Activated CD4-positive, CD25-positive, alpha-beta regulatory T cell (primary cell): Measurements from ENCODE around the gene FAM170B.

Experiments
- DNase-seq, 4 experiments: peaks; one replicate each; lab custom pipeline; 2025; lab: John Stamatoyannopoulos, UW

The FAM170B gene

DNA sequence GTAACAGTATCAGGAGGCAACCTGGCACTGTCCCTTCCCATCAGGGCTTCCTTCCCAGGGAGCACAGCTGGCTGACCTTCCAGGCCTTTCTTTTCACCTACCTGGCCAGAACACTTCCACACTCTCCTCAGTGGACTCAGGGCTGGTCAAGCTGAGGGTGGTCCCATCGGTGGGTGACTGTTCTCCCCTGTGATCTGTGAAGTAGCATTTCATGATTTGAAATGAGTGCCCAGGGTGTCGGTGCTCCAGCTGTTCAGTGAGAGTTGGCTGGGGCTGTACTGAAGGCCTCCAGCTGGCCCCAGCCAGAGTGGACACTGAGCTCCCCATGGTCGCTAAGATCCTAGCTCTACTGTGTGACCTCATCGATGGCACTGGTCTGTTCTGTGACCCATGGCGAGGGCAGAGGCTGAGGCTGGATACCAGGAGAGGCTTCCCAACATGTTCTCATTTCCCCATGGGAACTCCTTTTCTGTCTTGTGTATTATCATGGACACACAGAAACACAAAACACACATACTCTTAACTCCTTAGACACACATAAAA lies at the start of gene FAM170B:
Gene FAM170B (minus strand): TSS at position 316 of the 543 bp plus-strand sequence. CDS start 103 bp downstream, at position 213.
- DNase-seq = no peak

DNA sequence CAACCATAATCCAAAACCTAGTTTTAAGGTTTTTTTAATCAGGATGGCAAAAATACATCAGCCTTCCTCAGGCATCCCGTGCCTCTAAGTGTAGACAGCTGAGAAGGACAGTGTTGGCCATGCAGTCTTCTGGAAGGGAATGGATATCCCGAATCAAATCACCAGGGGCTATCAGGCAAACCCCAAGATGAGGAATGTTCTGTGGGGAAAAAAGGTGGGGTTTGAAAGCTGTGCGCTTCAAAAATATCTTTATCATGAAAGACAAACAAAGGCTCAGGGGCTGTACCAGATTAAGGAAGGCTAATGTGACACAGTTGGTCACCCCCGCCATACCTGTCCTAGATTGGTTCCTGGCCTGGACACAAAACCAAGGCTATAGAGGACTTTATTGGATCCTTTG lies 49.0 kb upstream of the FAM170B start:
- no peak for DNase-seq

DNA sequence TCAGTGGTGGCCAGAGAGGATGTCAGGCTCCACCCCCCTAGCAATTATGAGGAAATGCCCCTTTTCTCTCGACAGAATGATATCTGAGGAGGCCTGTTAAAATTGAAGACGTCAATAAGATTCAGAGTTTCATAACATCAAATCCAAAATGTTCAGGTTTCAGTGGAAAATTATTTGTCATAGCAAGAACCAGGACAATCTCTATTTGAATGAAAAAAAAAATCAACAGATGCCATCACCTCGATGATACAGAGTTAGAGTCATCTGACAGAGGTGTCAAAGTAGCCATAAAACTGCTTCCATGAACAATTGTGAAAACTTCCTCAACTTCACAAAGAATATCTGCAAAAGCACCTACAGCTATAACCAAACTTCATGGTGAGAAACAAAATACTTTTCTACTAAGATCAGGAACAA lies 46.6 kb upstream of the FAM170B start:
- DNase-seq = no peak

DNA sequence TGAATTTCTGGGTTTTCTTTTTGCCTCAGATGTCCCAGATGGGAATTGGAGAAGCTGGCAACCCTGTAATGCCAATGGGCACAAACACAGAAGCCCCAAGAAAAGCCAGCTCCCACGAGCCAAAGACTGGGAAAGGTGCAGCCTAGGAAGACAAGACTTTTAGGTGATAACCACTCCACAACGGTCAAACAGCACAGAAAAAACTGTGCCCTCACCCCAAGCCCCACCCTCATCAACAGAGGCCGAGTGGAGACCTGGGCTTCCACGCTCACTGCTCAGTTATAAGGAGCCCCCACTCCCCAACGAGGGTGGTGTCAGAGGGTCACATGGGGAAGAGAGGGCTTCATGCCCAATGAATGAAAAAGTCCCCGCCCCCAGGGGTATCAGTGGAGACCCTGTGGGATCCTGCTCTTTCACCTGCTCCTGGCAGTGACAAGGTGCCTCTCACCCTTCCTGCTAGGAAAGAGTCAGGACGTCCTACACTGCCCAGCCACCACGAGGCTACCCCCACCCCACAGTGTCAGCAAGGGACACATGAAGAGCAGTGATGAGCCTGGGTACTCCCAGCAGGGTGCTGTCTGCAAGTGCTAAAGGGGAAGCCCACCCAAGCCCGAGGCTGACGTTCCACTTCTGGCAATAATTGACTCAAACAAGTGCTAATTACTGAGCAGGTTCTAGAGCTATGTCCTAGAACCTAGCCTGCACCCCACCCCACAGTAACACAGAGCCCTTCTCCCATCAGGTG lies 46.0 kb upstream of the FAM170B start:
- DNase-seq = no peak

DNA sequence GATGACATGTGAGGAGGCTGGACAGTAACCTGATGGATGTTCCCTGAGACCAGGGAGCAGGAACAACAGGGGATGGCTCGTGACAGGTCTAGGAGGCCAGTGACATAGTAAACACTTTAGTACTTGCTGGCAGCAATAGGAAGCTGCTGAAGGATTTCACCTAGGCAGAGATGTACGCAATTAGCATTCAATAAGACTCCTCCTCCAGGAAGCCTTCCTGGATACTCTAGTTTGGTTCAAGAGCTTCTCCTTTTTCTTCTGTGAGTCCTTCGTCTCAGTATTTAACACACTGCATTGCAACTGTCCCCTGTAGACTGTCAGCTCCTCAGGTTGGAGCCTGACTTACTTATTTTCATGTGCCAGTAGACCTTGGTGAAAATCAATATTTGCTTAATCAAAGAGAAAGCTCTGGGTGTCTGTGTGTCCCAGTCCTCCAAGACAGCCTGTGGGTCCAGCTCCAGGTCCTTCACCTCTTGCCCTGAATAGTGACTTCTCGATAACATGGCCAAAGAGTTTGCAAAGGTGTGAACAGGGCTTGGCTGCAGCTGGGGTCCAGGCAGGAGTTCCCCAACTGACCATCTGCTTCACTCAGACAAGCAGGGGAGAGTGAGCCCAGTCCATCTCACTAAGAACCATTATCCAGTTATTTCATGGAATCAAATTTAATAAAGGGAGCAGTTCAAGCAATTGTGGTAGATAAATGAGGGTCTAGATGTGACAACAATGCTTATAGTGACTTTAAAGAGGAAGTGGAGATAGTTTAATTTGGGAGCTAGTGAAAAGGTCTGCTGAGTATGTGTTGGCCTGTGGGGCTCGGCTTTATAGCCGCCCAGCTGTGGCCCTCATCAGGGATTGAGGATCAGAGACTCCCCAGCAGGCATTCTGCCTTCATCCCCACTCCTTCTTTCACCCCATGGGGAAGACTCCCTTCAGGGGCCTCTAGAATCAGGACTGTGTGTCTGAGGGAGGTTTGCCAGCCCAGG lies 45.0 kb upstream of the FAM170B start:
- no peak for DNase-seq

DNA sequence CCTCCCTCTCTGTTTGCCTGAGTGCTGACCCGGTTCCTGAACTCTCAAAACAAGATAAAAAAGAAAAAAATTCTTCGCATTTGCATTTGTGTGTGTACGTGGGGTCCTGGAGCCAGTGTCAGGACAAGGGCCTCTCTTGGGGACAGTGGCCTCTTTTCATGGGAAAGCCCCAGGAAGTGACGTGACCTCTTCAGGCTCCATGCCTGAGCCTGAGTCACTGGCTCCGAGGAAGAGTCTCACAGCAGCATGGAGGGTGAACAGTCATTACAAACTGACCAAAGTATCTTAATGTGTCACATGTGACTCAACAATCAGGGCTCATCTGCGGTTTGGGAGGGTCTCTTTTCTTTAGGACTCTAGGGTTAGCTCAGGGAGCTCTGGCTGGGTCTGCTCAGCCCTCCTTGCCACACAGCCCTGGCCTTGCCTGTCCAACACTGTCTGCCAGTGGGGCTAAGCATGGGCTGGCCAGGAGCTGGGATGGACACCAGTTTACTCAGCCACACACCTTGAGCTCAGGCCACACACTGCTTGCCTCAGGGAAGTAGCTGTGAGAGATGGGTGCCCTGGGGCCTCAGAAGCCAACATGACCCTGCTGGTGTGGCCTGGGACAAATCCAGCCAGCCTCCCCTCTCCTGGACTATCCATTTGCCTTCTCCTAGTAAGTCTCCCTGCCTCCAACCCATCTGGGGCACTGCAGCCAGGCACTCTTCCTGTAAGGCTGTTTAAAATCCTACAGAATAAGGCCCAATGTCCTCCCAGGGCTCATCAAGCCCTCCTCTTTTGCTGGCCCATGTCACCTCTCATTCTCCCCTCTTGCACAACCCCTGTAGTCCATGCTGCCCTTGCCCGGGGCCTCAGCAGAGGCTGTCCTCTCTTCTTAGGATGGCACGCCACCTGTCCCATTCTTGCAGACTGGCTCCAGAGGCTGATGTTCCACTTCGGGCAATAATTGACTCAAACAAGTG lies 43.9 kb upstream of the FAM170B start:
- peak in 2 of 4 experiments; percentile 22 to 36 for DNase-seq

DNA sequence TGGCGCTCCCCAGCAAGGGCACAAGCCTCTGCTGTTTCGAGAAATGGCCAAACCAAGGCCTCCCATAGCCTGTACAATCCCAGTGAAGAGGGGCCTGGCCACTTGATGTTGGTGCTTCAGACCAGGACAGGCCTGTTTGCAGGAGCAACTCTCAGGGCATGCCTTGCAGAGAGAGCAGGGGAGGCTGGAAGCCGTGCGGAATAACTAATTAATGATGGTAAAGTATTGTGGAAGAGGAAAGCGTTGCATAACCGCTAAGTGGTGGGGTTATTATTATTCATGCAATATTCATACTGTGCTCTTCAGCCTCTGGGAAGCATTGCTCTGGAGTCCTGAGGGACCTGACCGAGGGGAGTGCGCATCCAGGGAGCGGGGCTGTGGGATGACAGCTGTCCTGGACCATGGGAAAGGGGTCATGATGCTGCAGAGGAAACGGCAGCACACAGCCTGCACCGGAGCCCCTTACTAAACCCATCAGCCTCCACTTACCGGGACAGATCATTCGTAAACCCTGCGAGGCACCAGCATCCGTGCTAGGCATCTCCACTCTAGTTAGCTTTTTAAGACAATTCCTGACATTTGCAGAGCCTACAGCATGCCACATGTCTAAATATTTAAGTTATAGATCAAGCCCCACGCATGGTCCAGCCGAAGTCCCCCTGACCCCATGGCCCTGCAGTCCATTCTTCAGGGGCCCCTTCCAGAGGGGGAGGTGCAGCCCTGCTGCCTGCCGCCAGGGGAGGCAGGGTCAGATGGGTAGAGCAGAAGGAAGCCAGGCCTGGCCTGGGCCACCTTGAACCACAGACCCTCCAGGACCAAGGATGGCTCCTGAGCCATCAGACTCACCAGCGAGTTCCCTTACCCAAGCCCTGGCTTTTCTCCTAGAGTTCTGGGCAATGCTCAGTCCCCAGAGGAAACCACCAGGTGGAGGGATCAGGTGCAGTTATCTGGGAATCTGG lies 42.8 kb upstream of the FAM170B start:
- no peak for DNase-seq

DNA sequence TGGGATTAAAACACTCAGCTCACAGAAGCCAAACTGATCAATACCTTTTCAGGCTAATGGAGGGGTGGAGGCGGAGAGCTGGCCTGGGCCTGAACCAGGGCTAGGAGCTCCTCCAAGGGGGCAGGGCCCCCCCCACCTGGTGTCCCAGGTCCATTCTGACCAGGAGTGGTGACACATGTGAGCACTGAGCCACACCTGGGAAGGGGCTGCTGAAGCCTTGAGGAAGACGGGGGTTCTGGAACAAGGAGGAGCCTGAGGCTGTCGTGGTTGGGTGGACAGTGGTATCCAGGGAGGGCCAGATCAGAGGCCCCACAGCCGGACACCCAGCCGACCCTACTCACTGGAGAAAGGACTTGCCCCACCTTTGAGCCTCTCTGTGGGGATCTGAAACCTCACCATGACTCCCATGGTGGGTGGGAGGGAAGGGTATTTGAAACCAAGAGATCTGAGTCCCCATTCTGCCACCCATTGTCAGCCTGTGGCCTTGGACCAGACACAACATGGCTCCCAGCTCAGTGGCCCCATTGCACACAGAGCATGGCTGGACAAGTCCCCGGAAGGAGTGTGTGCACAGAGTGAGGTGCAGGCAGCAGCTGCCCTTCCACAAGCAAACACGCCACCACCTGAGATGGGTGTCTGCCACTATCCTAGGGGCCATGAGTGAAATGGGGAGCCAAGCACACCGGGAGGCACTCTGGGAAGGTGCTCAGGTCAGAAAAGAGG lies 41.9 kb upstream of the FAM170B start:
- DNase-seq = no peak

DNA sequence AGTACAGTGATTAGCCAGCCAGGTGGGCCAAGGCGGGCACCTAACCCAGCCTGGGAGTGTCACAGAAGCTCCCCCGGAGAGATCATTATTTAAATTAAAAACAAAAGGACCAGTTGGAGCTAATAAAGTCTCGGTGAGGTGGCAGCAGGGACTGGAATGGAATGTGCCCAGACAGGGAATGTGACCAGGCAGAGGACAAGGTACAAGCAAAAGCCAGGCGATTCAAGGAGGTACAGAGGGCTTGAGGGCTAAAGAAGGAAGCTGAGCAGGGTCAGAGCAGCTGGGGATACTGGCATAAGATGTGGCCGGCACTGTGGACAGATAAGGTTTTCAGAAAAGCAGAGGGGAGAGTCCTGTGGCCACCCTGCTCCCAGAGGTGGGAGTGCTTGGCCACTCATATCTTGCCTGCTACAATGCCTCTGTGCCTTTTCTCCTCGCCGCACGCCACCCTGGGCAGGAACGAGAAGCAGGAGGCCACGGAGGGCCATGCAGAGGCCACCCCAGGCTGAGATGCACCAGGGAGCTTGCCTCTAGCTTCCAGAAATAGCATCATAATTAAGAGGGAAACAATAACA lies 41.2 kb upstream of the FAM170B start:
- DNase-seq = no peak

DNA sequence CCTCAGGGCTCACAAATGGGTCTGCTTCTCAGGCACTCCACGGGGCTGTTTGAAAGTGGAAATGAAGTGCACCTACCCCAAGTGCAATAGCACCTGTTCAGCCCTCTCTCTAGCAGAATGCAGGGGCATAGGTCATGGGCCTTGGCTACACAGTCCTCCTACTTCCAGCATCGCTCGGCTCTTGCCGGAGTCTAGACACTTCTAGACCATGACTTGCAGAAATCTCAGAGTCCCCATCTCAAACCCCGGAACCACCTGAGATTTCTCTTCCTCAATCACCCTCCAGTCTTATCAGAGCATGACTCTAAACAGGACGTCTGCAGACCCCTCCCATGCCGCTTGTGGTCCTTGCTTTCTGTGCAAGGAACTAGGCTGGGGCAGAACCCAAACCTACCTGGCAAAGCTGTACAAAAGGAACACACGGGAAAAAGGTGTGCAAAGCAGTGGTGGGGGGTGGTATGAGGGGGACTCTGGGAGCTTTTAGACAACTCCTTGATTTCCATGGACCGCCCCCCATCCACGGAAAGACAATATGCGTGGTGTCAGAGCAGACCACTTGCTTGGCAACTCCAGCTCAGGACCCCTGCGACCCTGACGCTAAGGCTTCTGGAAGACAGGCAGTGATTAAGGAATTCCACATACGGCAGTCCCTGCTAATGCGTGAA lies 40.6 kb upstream of the FAM170B start:
- DNase-seq = no peak

DNA sequence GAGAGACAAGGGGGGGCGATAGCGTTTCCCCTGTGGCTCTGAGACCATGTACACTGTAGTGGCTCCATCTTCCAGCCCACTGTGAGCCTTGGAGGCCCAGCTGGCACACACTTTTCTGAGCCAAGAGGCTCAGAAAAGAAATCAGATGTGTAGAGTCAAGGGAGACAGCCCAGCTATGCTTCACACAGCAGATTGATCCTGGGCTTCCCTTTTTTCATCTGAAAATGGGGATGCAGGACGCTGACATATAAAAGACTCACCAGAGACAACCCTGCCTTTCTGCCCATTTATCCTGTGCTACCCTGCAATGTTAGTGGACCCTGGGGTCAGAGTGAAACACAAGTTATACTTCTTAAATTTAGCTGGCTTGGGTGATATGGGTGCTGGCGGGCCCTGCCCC lies 40.0 kb upstream of the FAM170B start:
- no peak for DNase-seq

DNA sequence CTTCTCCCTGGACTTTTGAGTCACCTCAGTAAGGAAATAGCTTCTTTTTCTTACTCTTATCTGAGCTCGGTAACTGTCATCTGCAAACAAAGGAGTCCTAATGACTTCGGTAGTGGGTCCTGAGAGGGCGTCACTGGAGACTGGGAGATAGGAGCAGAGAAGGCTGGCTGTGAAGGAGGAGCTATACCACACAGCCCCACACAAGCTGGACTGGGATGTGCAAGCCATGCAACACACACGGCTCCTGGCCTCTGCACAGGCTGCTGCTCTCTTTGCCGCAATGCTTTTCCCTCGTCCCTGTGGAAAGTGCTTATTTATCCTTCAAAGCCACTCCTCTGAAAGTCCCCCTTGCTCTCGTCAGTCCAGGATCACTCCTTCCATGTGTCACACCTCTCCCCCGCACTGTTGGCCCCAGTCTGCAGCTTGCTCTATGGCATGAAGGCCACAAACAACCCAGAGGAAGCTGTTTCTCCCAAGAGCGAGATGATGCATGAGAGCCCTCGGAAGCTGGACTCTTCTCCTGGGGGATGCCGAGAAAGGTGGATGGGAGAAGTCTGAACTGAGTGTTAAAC lies 39.5 kb upstream of the FAM170B start:
- no peak for DNase-seq

DNA sequence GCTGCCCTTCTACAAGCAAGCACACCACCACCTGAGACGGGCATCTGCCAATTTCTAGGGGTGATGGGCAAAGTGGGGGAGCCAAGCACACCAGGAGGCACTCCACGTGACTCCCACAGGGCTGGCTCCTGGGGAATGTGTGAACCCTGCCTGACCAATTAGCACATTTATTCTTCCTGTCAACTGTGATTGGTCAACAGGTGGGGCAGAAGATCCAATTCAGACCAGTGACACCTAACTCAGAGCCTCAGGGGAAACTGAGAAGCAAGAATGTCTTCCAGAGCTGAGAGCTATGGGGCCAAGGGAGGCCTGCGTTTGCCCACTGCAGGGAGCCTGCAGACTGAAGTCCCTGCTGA lies 38.9 kb upstream of the FAM170B start:
- DNase-seq = no peak

DNA sequence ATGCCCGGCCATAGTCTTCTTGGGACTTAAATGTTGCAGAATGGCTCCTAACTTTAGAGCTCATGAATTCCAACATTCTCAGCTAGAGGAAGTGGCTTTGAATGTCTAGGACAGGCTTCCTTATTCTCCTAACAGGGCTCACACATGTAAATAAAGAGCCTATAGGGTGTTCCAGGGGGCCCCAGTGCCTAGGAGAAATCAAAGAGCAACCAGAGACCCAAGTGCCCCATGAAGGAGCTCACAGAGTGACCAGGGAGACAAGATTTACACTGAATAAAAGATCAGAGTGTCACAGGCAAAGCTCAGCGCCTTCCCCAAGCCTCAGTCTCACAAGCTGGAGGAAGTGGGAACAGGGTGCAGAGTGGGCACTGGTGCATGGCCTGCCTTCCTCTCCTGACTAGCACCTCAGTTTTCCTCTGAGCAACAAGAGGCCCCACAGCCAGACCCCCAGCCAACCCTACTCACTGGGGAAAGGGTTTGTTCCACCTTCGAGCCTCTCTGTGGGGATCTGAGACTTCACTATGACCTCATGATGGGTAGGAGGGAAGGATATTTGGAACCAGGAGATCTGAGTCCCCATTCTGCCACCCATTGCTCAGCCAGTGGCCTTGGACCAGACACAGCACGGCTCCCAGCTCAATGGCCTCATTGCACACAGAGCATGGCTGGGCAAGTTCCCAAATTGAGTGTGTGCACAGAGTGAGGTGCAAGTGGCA lies 38.4 kb upstream of the FAM170B start:
- DNase-seq = no peak

DNA sequence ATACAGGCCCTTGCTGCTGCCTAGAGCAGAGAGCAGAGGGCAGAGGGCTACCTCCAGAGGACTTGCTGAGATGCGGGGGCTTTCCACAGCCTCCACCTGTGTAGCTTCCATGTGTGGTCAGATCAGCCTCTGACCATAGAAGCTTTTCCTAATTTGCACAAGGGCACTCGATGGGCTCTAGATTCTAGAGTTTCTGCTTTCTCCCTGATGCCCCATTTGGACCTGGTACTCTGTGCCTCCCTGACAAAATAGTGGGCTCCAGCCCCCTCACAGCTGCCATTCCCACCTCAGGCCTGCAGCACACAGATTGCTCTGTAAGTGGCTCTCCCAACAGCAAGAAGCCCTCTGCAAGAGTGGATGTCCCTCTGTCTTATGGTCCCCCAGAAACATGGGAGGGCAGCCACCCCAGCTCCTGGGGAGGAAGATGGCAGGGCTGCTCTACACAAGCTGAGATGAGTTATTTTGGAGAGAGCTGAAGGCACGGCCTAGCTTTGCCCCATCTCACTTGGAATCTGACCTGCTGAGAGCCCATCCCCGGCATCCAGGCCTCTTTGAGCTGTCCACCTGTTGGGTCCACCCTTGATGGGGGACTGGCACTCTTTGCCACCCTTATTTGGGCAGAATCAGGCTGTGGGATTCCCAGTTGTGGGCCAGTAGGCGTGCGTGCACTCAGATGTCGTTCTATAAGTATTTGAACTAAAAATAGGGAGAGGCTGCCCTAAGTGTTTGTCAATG lies 37.7 kb upstream of the FAM170B start:
- no peak for DNase-seq

DNA sequence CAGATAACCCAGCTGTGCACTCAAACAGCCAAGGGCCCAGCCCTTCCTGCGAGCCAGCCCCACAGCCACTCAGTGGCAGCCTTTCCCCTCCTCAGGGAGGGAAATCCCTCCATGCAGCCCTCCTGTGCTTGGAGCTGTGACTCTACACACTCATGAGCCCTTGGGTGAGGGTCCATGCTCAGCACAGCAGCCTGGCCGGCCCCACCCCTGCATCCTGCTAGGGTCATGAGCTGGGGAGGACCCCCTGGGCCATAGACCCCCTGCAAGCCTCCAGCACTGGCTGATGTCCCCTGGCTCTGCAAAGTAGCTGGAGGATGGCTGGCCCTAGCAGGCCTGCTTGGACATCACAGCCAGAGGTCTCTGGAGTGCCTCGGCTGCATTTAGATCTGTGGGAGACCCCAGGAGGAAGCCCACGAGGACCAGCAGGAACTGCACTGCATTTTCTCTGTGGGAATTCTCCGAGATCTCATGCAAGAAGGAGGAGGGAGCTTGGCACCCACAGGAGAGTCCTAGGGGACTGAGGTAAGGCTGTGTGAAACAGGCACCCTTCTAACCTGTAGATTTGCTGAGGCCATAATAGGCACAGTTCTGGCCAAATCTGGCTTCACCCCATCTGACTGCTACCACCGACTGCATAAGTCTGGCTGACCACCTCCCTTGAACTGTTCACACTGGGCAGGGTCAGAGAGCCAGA lies 37.0 kb upstream of the FAM170B start:
- no peak for DNase-seq

DNA sequence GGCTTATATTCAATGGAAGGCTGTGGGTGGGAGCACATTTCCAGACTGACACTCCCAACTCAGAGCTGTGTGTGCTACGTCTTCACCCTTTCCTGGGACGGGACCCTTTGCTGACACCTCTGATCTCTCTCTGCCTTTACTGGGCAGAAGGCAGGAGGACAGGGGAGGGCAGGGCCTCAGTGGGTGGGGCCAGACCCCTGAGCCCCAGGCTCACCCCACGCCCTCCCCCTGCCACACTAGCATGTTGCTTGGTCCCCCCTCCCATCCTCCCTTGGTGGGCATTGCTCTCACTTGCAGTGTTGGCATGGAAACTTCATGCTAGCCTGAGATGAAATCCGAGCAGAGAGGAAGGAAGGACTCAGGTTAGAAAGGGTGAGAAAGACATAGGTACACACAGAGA lies 36.0 kb upstream of the FAM170B start:
- no peak for DNase-seq
